Measurements from ENCODE around the gene USP20.

- TF ChIP-seq ZNF565 (CRISPR knock-in tag; conservative IDR thresholded peaks at IDR 0.05; ENCODE audit: low read depth) = no peak
- TF ChIP-seq, protein P1, sequence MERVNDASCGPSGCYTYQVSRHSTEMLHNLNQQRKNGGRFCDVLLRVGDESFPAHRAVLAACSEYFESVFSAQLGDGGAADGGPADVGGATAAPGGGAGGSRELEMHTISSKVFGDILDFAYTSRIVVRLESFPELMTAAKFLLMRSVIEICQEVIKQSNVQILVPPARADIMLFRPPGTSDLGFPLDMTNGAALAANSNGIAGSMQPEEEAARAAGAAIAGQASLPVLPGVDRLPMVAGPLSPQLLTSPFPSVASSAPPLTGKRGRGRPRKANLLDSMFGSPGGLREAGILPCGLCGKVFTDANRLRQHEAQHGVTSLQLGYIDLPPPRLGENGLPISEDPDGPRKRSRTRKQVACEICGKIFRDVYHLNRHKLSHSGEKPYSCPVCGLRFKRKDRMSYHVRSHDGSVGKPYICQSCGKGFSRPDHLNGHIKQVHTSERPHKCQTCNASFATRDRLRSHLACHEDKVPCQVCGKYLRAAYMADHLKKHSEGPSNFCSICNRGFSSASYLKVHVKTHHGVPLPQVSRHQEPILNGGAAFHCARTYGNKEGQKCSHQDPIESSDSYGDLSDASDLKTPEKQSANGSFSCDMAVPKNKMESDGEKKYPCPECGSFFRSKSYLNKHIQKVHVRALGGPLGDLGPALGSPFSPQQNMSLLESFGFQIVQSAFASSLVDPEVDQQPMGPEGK (CRISPR knock-in tag; IDR thresholded peaks at IDR 0.05; ENCODE audit: borderline replicate concordance) = no peak
- TF ChIP-seq ISL1 (CRISPR knock-in tag; IDR thresholded peaks at IDR 0.05) = no peak
- no peak for TF ChIP-seq GLIS3 (CRISPR knock-in tag; IDR thresholded peaks at IDR 0.05)
- no peak for TF ChIP-seq SNAI2 (CRISPR knock-in tag; IDR thresholded peaks at IDR 0.05)
- no peak for TF ChIP-seq TCF4 (CRISPR knock-in tag; IDR thresholded peaks at IDR 0.05; ENCODE audit: borderline replicate concordance)
- TF ChIP-seq ZC3H10 (CRISPR knock-in tag; IDR thresholded peaks at IDR 0.05) = no peak
Measured at GRCh38 chr9:129802833-129803675, 32.2 kb upstream of the USP20 start, which contains the start of gene TOR1B.
